ENCODE results near the gene HBD.
"Not testable (repeated sequence)": the region's sequence is repeated elsewhere in the genome, so short reads cannot be mapped to it uniquely, and the experiment has no call there.

Gene HBD

GRCh38 chr11:5234381-5234834, at the start of gene HBD:
TSS of gene HBD (minus strand) at chr11:5234483. CDS start at chr11:5234433, 50 bp downstream.
- FAIRE-seq, result no peak

- no peak for FAIRE-seq
Measured at GRCh38 chr11:5283882-5284281, 49.6 kb upstream of the HBD start.

DNA sequence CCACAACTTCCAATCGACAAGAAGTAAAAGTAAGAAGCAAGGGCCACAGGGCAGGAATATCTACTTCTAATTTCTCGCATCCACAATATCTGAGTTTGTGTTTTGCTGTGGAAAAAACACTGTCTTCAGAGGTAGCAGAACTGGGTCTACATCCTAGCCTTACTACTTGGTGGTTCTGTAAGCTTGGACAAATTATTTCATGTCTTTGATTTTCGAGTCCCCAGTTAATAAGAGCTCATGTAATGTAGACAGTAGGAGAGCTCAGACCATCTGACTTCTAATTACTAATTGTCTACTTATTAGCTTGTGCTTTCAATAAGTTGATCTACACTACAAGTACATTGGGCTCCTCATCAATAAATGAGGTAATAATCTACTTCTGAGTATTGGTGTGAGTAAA, 48.8 kb upstream of the HBD start:
- no peak for FAIRE-seq

- FAIRE-seq, result no peak
Measured at GRCh38 chr11:5282628-5283027, 48.3 kb upstream of the HBD start.

DNA sequence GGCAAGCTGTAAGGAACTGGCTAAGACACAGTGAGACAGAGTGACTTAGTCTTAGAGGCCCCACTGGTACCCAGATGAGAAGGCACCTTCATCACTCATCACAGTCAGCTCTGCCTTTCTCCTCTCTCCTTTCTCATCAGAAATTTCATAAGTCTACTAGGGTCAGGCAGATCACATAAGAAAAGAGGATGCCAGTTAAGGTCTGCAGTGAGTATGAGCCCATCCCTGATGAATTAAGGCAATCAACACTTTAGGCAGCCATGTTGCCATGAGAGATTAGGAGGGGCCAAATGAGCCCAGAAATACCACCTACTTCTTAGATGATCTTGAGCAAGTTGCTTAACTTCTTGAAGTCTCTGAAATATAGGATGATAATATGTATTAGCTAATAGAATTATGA, 47.3 kb upstream of the HBD start:
- no peak for FAIRE-seq

GRCh38 chr11:5280582-5281102, 46.4 kb upstream of the HBD start:
- FAIRE-seq, result no peak

GRCh38 chr11:5279471-5280090, 45.3 kb upstream of the HBD start:
- FAIRE-seq, result no peak

- FAIRE-seq, result no peak
Measured at GRCh38 chr11:5277807-5278382, 43.6 kb upstream of the HBD start.

- FAIRE-seq, result no peak
Measured at GRCh38 chr11:5276697-5277096, 42.4 kb upstream of the HBD start.

DNA sequence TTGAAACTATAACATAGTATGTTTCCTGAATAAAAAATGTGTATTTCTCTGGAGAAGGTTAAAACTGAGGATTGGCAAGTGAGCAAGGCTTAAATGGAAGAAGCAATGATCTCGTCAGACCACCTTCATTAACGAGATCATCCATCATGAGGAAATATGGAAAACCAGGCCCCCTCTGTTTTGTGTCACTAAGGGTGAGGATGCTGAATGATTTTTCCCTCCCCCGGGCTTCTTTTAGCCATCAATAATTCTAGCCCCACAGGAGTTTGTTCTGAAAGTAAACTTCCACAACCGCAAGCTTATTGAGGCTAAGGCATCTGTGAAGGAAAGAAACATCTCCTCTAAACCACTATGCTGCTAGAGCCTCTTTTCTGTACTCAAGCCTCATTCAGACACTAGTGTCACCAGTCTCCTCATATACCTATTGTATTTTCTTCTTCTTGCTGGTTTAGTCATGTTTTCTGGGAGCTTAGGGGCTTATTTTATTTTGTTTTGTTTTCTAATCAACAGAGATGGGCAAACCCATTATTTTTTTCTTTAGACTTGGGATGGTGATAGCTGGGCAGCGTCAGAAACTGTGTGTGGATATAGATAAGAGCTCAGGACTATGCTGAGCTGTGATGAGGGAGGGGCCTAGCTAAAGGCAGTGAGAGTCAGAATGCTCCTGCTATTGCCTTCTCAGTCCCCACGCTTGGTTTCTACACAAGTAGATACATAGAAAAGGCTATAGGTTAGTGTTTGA, 41.3 kb upstream of the HBD start:
- FAIRE-seq, result no peak

DNA sequence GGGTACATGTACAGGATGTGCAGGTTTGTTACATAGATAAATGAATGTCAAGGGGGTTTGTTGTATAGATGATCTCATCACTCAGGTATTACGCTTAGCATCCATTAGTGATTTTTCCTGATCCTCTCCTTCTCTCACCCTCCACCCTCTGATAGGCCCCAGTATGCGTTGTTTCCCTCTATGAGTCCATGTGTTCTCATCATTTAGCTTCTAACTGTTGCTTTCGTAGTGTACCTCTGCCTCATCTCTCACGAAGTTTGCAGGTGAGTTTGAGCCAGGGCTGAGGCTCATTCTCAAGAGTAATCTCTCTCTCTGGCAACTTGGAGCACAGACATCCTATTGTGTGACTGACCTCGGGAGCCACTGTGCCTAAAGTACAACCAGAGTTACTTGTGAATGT, 40.1 kb upstream of the HBD start:
- no peak for FAIRE-seq

GRCh38 chr11:5272395-5273017, 38.2 kb upstream of the HBD start:
- no peak for FAIRE-seq

GRCh38 chr11:5269715-5270147, 35.4 kb upstream of the HBD start, which contains the start of gene HBE1:
TSS of gene HBE1 (minus strand) at chr11:5269945. CDS start at chr11:5269890, 55 bp downstream.
- no peak for FAIRE-seq

DNA sequence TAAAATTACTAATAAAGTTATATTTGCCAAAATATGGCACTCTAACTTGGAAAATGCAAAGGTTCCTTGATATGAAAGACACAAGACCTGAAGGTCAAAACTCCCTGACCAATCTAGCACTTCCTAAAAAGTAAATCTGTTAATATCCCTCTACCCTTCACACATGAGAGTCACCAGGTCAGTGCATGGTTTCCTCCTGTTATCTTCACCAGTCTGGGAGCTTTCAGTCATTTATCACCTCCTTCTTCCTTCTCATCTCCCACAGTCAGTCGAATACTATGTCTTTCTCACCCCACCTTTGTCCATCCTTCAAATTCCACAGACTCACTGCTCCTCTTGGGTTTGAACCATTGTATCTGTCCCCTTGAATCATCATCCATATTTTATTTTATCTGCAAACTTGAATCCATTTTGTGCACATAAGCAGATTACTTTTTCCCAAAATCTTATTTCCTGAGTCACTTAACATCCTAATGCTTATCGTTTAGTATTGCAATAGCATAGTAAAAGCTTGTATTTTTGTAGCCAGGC, 32.8 kb upstream of the HBD start:
- FAIRE-seq, result no peak

DNA sequence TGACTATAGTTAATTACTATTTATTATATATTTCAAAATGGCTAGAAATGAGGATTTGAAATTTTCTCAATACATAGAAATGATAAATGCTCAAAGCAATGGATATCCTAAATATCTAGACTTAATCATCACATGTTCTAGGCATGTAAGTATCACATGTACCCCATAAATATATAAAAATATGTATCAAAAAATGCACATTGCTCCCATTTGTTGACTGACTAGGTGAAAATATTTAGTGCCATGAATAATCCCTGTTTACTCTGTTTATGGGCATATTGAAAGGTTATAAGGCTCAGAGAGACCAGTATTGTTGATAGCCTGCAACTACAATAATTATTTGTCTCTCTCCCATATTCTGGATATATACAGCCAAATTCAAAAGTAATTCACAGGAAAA, 32.3 kb upstream of the HBD start:
- FAIRE-seq, result no peak

GRCh38 chr11:5265832-5266231, 31.5 kb upstream of the HBD start:
- no peak for FAIRE-seq

GRCh38 chr11:5258543-5259262, 24.4 kb upstream of the HBD start:
- FAIRE-seq, result no peak

- FAIRE-seq, result no peak
Measured at GRCh38 chr11:5257296-5257695, 23.0 kb upstream of the HBD start.

- not testable (repeated sequence) for FAIRE-seq
Measured at GRCh38 chr11:5254646-5255413, 20.5 kb upstream of the HBD start, which contains the start of gene HBG2. TSS of gene HBG2 (minus strand) at chr11:5254781. CDS start at chr11:5254728, 53 bp downstream.

DNA sequence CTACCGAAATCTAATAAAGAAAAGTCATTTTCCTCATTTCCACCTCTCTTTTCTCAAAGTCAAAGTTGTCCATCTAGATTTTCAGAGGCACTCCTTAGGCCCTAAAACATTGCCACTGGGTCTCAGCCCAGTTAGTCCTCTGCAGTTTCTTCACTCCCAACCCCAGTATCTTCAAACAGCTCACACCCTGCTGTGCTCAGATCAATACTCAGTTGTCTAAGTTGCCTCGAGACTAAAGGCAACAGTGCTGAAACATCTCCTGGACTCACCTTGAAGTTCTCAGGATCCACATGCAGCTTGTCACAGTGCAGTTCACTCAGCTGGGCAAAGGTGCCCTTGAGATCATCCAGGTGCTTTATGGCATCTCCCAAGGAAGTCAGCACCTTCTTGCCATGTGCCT, 19.7 kb upstream of the HBD start:
- not testable (repeated sequence) for FAIRE-seq

DNA sequence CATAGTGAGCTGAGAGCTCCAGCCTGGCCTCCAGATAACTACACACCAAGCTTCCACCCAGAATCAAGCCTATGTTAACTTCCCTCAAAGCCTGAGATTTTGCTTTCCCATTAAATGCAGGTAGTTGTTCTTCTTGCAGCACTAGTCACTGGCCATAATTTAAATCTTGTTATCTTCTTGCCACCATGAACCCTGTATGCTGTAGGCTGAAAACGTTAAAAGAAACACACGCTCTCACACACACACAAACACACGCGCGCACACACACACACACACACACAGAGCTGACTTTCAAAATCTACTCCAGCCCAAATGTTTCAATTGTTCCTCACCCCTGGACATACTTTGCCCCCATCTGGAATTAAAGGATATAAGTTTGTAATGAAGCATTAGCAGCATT, 19.2 kb upstream of the HBD start:
- not testable (repeated sequence) for FAIRE-seq

All from endometrium (tissue), 2 donors.